Ectodermal cell (in vitro differentiated cells): ENCODE measurements around the gene SH3GLB2. TPM values are rescaled to one million over a fixed set of nuclear protein-coding genes. Genes with fewer than 3 reads are reported as not detected.

ENCODE experiments used
- H3K27ac ChIP-seq: 2 replicates; pipeline ENCODE4 v1.7.0; 2013; ENCODE audit warnings: mild to moderate bottlenecking, low read depth, low read length; ENCODE audit not compliant: insufficient read depth, poor library complexity, severe bottlenecking
- H3K27me3 ChIP-seq: 2 replicates; pipeline ENCODE4 v1.7.0; 2013; ENCODE audit warnings: mild to moderate bottlenecking, low read length; ENCODE audit not compliant: insufficient read depth, control insufficient read depth, poor library complexity, severe bottlenecking
- H3K36me3 ChIP-seq: one replicate; pipeline ENCODE4 v1.7.0; 2013; ENCODE audit warnings: low read length; ENCODE audit not compliant: control insufficient read depth, insufficient read depth
- H3K4me1 ChIP-seq: one replicate; pipeline ENCODE4 v1.7.0; 2013; ENCODE audit warnings: low read length; ENCODE audit not compliant: control insufficient read depth, insufficient read depth
- H3K4me3 ChIP-seq: 2 replicates; pipeline ENCODE4 v1.7.0; 2013; ENCODE audit warnings: low read depth, low read length, control low read depth; ENCODE audit not compliant: insufficient read depth
- H3K9me3 ChIP-seq: 2 replicates; pipeline ENCODE4 v1.7.0; 2013; ENCODE audit warnings: mild to moderate bottlenecking, low read length, moderate library complexity; ENCODE audit not compliant: control insufficient read depth
- WGBS, 2 experiments: methylation state at CpG; one replicate each; pipeline ENCODE4 v1.1.7; 2013; ENCODE audit warnings: missing lambda C conversion rate in 2 of 2; 5-methylcytosine and 5-hydroxymethylcytosine counted together
- polyA plus RNA-seq, 4 experiments: library from polyadenylated mRNA; stranded (reverse); fragments of 50-300 nt; gene quantifications; one replicate each; pipeline ENCODE4 v1.2.3, GENCODE V29; 2013

SH3GLB2 gene
- polyA plus RNA-seq (2013, experiment 1 of 4): 72.2 TPM
- polyA plus RNA-seq (2013, experiment 2 of 4): 69.8 TPM
- polyA plus RNA-seq (2013, experiment 3 of 4): 66.6 TPM
- 75.8 TPM for polyA plus RNA-seq (2013, experiment 4 of 4)

DNA sequence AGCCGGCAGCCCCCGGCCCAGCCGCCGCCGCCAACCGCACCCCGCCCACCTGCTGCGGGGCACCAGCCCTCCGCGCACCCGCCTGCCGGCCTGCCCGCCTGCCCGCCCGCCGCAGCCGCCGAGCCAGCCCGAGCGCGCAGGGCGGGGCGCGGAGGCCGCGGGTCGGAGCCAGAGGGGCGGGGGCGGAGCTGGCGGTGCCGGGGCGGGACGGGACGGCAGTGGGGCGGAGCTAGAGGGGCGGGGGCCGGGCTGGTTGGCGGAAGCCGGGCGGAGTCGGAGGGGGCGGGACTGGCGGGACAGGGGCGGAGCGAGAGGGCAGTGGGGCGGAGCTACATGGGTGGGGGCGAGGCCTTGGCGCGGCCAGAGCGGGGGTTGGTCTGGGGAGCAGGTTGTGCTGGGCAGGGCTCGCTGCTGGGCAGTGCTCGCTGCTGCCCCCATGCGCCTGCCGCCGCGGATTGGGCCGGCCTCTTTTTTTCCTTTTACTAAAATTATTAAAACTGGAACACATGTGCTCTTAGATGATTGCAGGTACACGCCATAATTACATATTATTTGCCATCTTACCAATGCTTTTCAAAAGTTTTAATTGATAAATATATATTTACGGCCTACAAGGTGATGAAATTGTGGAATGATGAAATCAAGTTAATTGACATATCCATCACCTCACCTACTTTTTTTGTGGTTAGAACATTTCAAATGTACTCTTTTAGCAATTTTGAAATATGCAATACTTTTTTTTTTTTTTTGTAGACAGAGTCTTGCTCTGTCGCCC, at the start of gene SH3GLB2:
Gene SH3GLB2, minus strand, starts transcription at position 140 of the 775 bp plus-strand sequence. CDS start 177 bp downstream, outside the sequence.
- peaks cover 25% of the 10 kb centered on the region for H3K4me1 ChIP-seq
- H3K9me3 ChIP-seq: no peaks in the 10 kb centered on the region
- peak within 1 kb of the TSS; percentile 71 for H3K4me3 ChIP-seq
- H3K27me3 ChIP-seq: no peaks in the 10 kb centered on the region
- WGBS, 2 experiments: 2% methylated on average over 58 of the region's 60 CpGs
- no peak within 1 kb of the TSS for H3K27ac ChIP-seq
- H3K36me3 ChIP-seq: no peaks in the 10 kb centered on the region

DNA sequence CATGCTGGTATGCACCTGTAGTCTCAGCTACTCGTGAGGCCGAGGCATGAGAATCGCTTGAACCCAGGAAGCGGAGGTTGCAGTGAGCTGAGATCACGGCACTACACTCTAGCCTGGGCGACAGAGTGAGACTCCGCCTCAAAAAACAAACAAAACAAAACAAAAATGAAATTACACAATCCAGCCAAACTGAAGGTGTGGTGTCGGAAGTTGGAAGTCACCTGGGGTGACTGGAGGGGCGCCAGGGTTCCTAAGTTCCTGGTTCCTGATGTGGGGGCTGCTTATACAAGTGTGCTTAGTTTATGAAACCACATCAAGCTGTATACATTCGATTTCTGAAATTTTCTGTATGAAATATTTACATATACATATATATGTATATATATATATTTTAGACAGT, 49.1 kb upstream of the SH3GLB2 start:
- Histone ChIP-seq H3K9me3 (no peaks in the 10 kb centered on the region), H3K27me3 (no peaks in the 10 kb centered on the region), H3K36me3 (no peaks in the 10 kb centered on the region), H3K4me3 (no peak overlapping the region), H3K27ac (no peak overlapping the region), H3K4me1 (peaks cover 5% of the 10 kb centered on the region)
- whole genome bisulfite sequencing, 2 experiments: 93 to 96% methylated on average over 9 of the region's 10 CpGs

DNA sequence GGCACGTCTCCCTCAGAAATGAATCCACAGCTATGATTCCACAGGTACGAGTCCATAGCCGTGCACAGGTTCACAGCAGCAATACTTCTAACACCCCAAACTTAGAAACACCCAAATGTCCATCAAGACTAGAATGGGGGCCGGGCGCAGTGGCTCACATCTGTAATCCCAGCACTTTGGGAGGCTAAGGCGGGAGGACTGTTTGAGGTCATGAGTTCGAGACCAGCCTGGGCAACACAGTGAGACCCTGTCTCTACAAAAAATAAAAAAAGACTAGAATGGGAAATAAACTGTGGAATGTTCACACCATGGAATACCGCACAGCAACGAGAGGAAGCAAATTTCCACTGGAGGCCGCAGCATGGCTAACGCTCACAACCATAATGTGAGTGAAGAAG, 48.5 kb upstream of the SH3GLB2 start:
- Histone ChIP-seq H3K4me3 (no peak overlapping the region), H3K27ac (no peak overlapping the region), H3K9me3 (no peaks in the 10 kb centered on the region), H3K4me1 (peaks cover 11% of the 10 kb centered on the region), H3K36me3 (no peaks in the 10 kb centered on the region), H3K27me3 (no peaks in the 10 kb centered on the region)
- 94% methylated on average over 11 of the region's 11 CpGs for WGBS, 2 experiments

DNA sequence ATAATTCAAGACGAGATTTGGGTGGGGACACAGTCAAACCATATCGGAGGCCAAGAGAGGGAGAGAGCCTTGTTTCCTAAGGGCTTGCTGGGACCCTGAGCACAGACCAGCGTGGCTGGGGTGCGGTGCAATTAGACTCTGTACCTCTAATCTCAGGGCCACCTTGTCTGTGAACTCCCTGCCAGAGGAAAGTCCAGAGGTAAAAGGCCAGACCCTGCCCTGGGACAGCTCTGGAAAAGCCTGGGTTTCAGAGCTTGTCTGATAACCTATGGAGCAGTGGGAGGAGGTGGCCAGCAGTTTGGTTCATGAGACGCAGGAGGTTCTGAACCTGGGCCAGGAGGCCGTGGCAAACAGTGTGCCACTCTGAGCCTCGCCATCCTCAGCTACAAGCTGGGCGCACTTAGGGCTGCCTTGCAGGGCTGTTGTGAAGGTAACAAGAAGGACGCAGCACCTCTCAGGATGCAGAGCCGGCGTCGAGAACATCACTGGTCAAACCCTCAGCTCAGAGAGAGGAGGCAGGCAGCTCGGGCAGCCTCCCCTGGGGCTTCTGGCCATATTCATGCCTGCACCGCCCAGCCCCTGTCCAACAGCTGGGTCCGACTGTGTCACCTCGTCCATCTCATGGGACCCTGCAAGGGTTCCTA, 48.0 kb upstream of the SH3GLB2 start:
- Histone ChIP-seq H3K9me3 (no peaks in the 10 kb centered on the region), H3K4me1 (peaks cover 16% of the 10 kb centered on the region), H3K36me3 (no peaks in the 10 kb centered on the region), H3K4me3 (no peak overlapping the region), H3K27me3 (no peaks in the 10 kb centered on the region), H3K27ac (no peak overlapping the region)
- WGBS, 2 experiments: 92 to 95% methylated on average over 16 of the region's 16 CpGs

DNA sequence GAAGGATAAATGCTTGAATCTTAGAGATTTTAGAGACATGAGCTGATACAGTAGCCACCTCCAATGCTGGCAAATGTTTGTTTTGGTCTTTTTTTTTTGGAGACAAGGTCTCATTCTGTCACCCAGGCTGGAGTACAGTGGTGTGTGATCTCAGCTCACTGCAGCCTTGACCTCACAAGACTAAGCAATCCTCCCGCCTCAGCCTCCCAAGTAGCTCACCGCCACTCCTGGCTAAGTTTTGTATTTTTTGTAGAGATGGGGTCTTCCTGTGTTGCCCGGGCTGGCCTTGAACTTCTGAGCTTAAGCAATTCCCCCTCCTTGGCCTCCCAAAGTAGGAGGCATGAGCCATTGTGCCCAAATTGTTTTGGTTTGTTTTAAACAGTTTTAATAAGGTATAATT, 46.0 kb upstream of the SH3GLB2 start:
- Histone ChIP-seq H3K36me3 (no peaks in the 10 kb centered on the region), H3K4me1 (peaks cover 17% of the 10 kb centered on the region), H3K9me3 (no peaks in the 10 kb centered on the region), H3K27ac (no peak overlapping the region), H3K27me3 (no peaks in the 10 kb centered on the region), H3K4me3 (no peak overlapping the region)
- WGBS, 2 experiments: 93 to 95% methylated on average over 3 of the region's 3 CpGs

DNA sequence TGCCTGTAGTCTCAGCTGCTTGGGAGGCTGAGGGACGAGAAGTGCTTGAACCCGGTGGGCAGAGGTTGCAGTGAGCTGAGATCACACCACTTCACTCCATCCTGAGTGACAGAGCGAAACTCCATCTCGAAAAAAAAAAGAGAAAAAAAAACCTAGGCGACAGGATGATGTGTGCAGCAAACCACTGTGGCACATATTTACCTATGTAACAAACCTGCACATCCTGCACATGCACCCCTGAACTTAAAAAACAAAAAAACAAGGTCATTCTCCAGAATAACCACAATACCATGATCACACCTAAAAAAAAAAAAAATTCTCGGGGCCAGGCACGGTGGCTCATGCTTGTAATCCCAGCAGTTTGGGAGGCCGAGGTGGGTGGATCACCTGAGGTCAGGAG, 45.3 kb upstream of the SH3GLB2 start:
- Histone ChIP-seq H3K4me3 (no peak overlapping the region), H3K27me3 (no peaks in the 10 kb centered on the region), H3K4me1 (peaks cover 17% of the 10 kb centered on the region), H3K36me3 (no peaks in the 10 kb centered on the region), H3K27ac (no peak overlapping the region), H3K9me3 (no peaks in the 10 kb centered on the region)
- WGBS, 2 experiments: 89 to 91% methylated on average over 8 of the region's 8 CpGs

DNA sequence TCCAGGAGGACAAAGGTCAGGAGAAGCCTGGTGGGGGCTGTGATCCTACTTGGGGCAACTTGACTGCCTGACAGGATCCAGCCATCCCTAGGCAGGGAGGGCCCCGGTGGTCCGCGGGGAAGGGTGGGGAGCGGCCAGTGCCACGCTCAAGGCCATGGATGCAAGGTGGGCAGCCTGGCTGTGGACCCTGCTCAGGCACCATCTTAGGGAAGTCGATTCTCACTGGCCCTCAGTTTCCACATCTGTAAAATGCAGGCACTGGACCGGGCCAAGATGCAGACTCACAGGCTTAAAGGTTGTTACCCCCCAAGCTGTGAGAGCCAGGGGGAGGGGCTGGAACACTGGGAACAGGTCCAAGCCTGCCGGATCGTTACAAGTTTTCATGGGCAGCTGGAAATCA, 44.0 kb upstream of the SH3GLB2 start:
- Histone ChIP-seq H3K9me3 (no peaks in the 10 kb centered on the region), H3K27me3 (no peaks in the 10 kb centered on the region), H3K27ac (no peak overlapping the region), H3K4me1 (peaks cover 17% of the 10 kb centered on the region), H3K4me3 (no peak overlapping the region), H3K36me3 (peaks cover 3% of the 10 kb centered on the region)
- 79 to 83% methylated on average over 8 to 9 of the region's 9 CpGs for WGBS, 2 experiments

DNA sequence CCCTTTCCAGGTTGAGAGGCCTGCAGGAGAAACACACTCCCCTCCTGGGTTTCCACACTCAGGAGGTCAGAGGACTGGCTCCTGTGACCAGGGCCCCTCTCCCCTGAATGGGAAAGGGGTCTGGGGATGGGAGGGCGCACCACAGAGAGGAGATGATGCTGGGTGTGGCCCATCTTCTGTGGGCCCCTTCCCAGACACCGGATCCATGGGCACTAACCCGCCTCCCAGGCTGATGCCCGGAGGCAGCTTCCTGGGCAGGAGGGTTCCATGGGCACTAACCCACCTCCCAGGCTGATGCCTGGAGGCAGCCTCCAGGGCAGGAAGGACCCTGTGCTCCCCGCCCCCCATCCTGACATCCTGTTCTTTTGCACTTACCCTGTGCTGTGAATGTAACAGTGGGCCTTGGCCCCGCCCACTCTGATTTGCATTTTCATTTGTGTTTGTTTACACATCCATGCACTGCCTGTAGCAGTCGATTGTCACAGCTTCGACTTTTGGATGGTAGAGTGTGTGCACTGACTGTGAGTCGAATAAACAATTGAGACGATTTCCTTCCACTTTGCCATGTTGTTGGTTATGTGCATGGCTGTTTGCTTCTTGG, 43.5 kb upstream of the SH3GLB2 start:
- H3K36me3 ChIP-seq: peaks cover 4% of the 10 kb centered on the region
- H3K27ac ChIP-seq: no peak overlapping the region
- H3K27me3 ChIP-seq: no peaks in the 10 kb centered on the region
- WGBS, 2 experiments: 61 to 63% methylated on average over 10 of the region's 10 CpGs
- no peaks in the 10 kb centered on the region for H3K9me3 ChIP-seq
- peaks cover 17% of the 10 kb centered on the region for H3K4me1 ChIP-seq
- no peak overlapping the region for H3K4me3 ChIP-seq

DNA sequence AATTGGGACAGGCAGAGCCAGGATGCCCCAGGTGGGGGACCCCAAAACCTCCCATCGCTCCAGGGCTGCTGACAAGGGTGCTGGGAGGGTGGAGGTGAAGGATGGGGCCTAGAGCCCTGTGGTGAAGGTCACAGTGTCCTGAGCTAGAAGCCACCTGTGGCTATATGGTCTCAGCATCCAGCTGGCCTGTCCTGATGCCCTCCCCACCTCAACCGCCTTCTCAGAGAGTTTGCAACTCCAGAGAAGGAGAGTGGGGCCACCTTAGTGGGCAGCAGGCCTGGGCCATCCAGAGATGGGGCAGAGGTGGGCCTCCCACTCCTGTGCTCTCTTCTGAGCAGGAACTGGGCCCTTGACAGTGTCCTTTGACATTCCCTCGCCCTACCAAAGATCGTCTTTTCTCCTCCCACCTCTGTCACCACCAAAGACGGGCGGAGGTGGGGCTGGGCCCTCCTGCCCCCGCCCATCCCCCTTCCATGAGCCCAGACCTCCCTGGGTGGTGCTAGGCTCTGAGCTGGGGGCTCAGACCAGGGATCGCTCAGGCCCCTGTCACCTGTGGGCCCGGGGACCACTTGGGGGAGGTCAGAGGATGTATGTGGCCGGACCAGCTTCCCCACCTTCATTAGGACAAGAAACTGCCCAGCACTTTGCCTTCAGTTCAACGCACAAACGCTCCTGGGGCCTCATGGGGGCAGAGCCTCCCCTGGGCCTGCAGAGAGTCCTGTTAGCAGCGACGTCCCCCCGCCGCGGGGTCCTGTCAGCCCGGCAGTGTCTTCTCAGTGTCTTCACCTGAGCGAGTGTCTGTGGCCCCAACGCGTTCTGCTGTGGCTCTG, 42.8 kb upstream of the SH3GLB2 start:
- Histone ChIP-seq H3K27ac (peak overlapping the region; percentile 36), H3K4me3 (no peak overlapping the region), H3K4me1 (peaks cover 17% of the 10 kb centered on the region), H3K27me3 (no peaks in the 10 kb centered on the region), H3K36me3 (peaks cover 4% of the 10 kb centered on the region), H3K9me3 (no peaks in the 10 kb centered on the region)
- 66 to 67% methylated on average over 21 of the region's 21 CpGs for WGBS, 2 experiments
